Measurements from ENCODE around the gene NPC1. TPM values are rescaled to one million over a fixed set of nuclear protein-coding genes. Genes with fewer than 3 reads are reported as not detected.

NPC1 gene
- total and polyA plus RNA-seq, 2 of the 8 experiments (the other 6 are each of a cell fraction or from before 2014, with no cell fraction given): 34.1 to 39.5 TPM

DNA sequence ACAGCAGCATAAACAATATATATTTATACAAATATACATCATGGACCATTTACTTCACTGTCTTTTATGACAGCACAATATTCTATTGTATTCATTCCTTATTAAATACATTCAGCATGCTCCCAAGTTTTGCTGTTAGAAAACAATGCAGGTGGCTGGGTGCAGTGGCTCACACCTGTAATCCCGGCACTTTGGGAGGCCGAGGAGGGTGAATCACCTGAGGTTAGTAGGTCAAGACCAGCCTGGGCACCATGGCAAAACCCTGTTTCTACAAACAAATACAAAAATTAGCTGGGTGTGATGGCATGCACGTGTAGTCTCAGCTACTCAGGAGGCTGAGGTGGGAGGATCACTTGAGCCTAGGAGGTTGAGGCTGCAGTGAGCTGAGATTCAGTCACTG lies 39.0 kb downstream of the NPC1 start:
- H2AK5ac ChIP-seq (ENCODE audit: low read depth, low read length): no peak overlapping the region
- H2BK20ac ChIP-seq (ENCODE audit: low read length): no peak overlapping the region
- DNase-seq (ENCODE audit: low read depth in 1 of 2, low spot score in 2 of 2): no peak
- no peak overlapping the region for H4K91ac ChIP-seq (replicated peaks; ENCODE audit: insufficient read length, low read length)
- H3K27ac ChIP-seq (ENCODE audit: low read depth, low read length): no peak overlapping the region
- peaks cover 0 to under 1% of the 10 kb centered on the region in 2 experiments for H4K20me1 ChIP-seq (replicated peaks in 1 of 2; ENCODE audit: control insufficient read depth in 1 of 2, insufficient read depth in 2 of 2, low read length in 2 of 2)
- no peaks in the 10 kb centered on the region for H3K23me2 ChIP-seq (ENCODE audit: low read depth, low read length)
- peaks cover 9 to 46% (median 26%) of the 10 kb centered on the region in 4 experiments; a peak in 7 of 8 replicates for H3K36me3 ChIP-seq (ENCODE audit: control insufficient read depth in 2 of 4, insufficient read depth in 4 of 4, low read length in 3 of 4)
- no peak overlapping the region for H3K4ac ChIP-seq (replicated peaks; ENCODE audit: insufficient read length, low read depth, low read length)
- no peak overlapping the region for H2BK15ac ChIP-seq (ENCODE audit: low read length)
- H3K9ac ChIP-seq (replicated peaks in 1 of 4; ENCODE audit: extremely low read depth in 1 of 4, low read depth in 3 of 4, low read length in 3 of 4): no peak overlapping the region
- no peak overlapping the region for H2AFZ ChIP-seq (ENCODE audit: low read length)
- no peak overlapping the region for H4K5ac ChIP-seq (ENCODE audit: insufficient read length, low read depth, low read length)
- H2BK5ac ChIP-seq (ENCODE audit: low read depth, low read length): no peak overlapping the region
- H3K14ac ChIP-seq (ENCODE audit: insufficient read length): no peak overlapping the region
- no peak for FAIRE-seq
- no peaks in the 10 kb centered on the region for H3K4me1 ChIP-seq (replicated peaks in 1 of 4; ENCODE audit: control insufficient read depth in 3 of 4, insufficient read depth in 4 of 4, low read length in 3 of 4)
- H3K4me2 ChIP-seq (ENCODE audit: insufficient read depth in 1 of 2, low read depth in 2 of 2, low read length in 2 of 2): no peak overlapping the region
- H3K79me2 ChIP-seq (ENCODE audit: control insufficient read depth in 1 of 2, insufficient read depth in 2 of 2, low read length in 2 of 2): no peaks in the 10 kb centered on the region
- no peak overlapping the region for H3K23ac ChIP-seq (ENCODE audit: insufficient read length)
- TF ChIP-seq BACH1 (IDR thresholded peaks at IDR 0.05; ENCODE audit: low read length): no peak
- no peak for TF ChIP-seq PHF8 (conservative IDR thresholded peaks at IDR 0.05; ENCODE audit: low read depth, low read length)
- TF ChIP-seq GTF2F1 (IDR thresholded peaks at IDR 0.05; ENCODE audit: borderline replicate concordance, low read depth, low read length): no peak
- no peak for TF ChIP-seq POU5F1 (IDR thresholded peaks at IDR 0.05; ENCODE audit: low read depth, low read length)
- no peak for TF ChIP-seq SP1 (IDR thresholded peaks at IDR 0.05; ENCODE audit: low read depth, low read length)
- H3K79me1 ChIP-seq (ENCODE audit: low read depth, low read length): no peaks in the 10 kb centered on the region
- H3K4me3 ChIP-seq (ENCODE audit: extremely low read depth in 1 of 4, insufficient read depth in 2 of 4, low read depth in 3 of 4, low read length in 4 of 4): no peak overlapping the region
- no peaks in the 10 kb centered on the region for H3K9me3 ChIP-seq (ENCODE audit: insufficient read depth in 2 of 2, low read depth in 1 of 2, low read length in 1 of 2)
- no peaks in the 10 kb centered on the region for H3K27me3 ChIP-seq (replicated peaks in 1 of 4; ENCODE audit: control insufficient read depth in 3 of 4, extremely low read depth in 1 of 4, insufficient read depth in 3 of 4, low read length in 3 of 4)
- no peak overlapping the region for H3K18ac ChIP-seq (ENCODE audit: extremely low read depth, low read length)
- H3K56ac ChIP-seq (replicated peaks; ENCODE audit: insufficient read length, low read depth, low read length): no peak overlapping the region
- H4K8ac ChIP-seq (ENCODE audit: extremely low read depth, insufficient read depth, low read length): no peak overlapping the region
- POLR2A ChIA-PET (ENCODE audit: partially characterized antibody): no interaction called here
- CTCF ChIA-PET (ENCODE audit: partially characterized antibody): no interaction called here
- WGBS, 2 experiments (ENCODE audit: extremely low coverage in 1 of 2, insufficient coverage in 1 of 2, insufficient read length in 1 of 2, insufficient replicate concordance in 2 of 2, low coverage in 1 of 2, low lambda C conversion rate in 2 of 2, missing lambda C conversion rate in 1 of 2): 88% methylated on average over 3 of the region's 3 CpGs; no CpG with 5 or more reads in 1 of the 2 experiments
- H2BK12ac ChIP-seq (ENCODE audit: low read depth, low read length): no peak overlapping the region
- H2BK120ac ChIP-seq (replicated peaks; ENCODE audit: low read depth, low read length): no peak overlapping the region

Data from H1 (cell line).